DND-41 (cell line): ENCODE measurements around the gene VAV3.

Experiments
- ATAC-seq: fragments of 200-7000 bp; cut with Tn5 transposase; 3 replicates; pipeline ENCODE4 v1.9.1; 2021; ENCODE audit warnings: low read depth; ENCODE audit not compliant: insufficient read depth
- DNase-seq: peaks from one replicate; pipeline ENCODE4 v3.0.0-alpha.2; 2020
- H2AFZ ChIP-seq: 2 replicates; pipeline ENCODE4 v1.6.0; 2012; ENCODE audit warnings: low read depth, low read length
- H3K27ac ChIP-seq: 2 replicates; pipeline ENCODE4 v1.5.1; 2012; ENCODE audit warnings: low read length, inconsistent platforms
- H3K27me3 ChIP-seq: fragments of 200-600 bp; sonication (generic); 2 replicates; pipeline ENCODE4 v1.6.0; 2012; ENCODE audit warnings: low read length, mild to moderate bottlenecking, inconsistent platforms; ENCODE audit not compliant: insufficient read depth, poor library complexity
- H3K36me3 ChIP-seq: 2 replicates; pipeline ENCODE4 v1.5.1; 2012; ENCODE audit warnings: low read length, inconsistent platforms; ENCODE audit not compliant: insufficient read depth
- H3K4me1 ChIP-seq: 2 replicates; pipeline ENCODE4 v1.5.1; 2012; ENCODE audit warnings: mild to moderate bottlenecking, low read length; ENCODE audit not compliant: insufficient read depth
- H3K4me2 ChIP-seq: 2 replicates; pipeline ENCODE4 v1.6.0; 2012; ENCODE audit warnings: mild to moderate bottlenecking, moderate library complexity, low read length, inconsistent platforms; ENCODE audit not compliant: insufficient read depth
- H3K4me3 ChIP-seq, 2 experiments: fragments of 200-600 bp in 1 of 2; shearing (Covaris generic) in 1 of 2; 2 replicates each; pipeline ENCODE4 v1.5.1; 2012 to 2016; ENCODE audit warnings: inconsistent platforms in 2 of 2, low read length in 2 of 2, mild to moderate bottlenecking in 2 of 2, low read depth in 1 of 2, moderate library complexity in 1 of 2
- H3K79me2 ChIP-seq: 2 replicates; pipeline ENCODE4 v1.6.0; 2012; ENCODE audit warnings: low read length, inconsistent platforms; ENCODE audit not compliant: insufficient read depth
- H3K9ac ChIP-seq: 2 replicates; pipeline ENCODE4 v1.6.0; 2012; ENCODE audit warnings: low read depth, mild to moderate bottlenecking, inconsistent platforms, low read length, moderate library complexity
- H3K9me3 ChIP-seq: 2 replicates; pipeline ENCODE4 v1.5.1; 2012; ENCODE audit warnings: low read length, moderate library complexity, mild to moderate bottlenecking, inconsistent platforms; ENCODE audit not compliant: insufficient read depth, severe bottlenecking
- H4K20me1 ChIP-seq: 2 replicates; pipeline ENCODE4 v1.6.0; 2012; ENCODE audit warnings: low read length; ENCODE audit not compliant: insufficient read depth
- CTCF ChIP-seq: IDR thresholded peaks from 2 replicates; pipeline ENCODE4 v1.5.1; 2012; ENCODE audit warnings: borderline replicate concordance, low read length, moderate library complexity, mild to moderate bottlenecking; ENCODE audit not compliant: poor library complexity, severe bottlenecking; ENCODE audit errors: extremely low read depth
- EZH2 ChIP-seq: IDR thresholded peaks from 3 replicates; pipeline ENCODE4 v1.6.1; 2012; ENCODE audit warnings: borderline replicate concordance, low read depth, mild to moderate bottlenecking, moderate library complexity, low read length, inconsistent platforms; ENCODE audit not compliant: severe bottlenecking

VAV3 gene

GRCh38 chr1:107570768-107571167 is 394.2 kb downstream of the VAV3 start:
- Histone ChIP-seq H3K9ac (no peak overlapping the region), H3K27ac (no peak overlapping the region), H3K4me2 (no peak overlapping the region), H3K36me3 (peaks cover 34% of the 10 kb centered on the region), H3K4me1 (no peaks in the 10 kb centered on the region), H3K9me3 (no peaks in the 10 kb centered on the region), H3K27me3 (no peaks in the 10 kb centered on the region), H2AFZ (no peak overlapping the region), H3K4me3 (no peak overlapping the region), H4K20me1 (no peaks in the 10 kb centered on the region), H3K79me2 (no peaks in the 10 kb centered on the region)
- no peak for ATAC-seq
- no peak for DNase-seq
- no peak for TF ChIP-seq CTCF

- H3K9me3 ChIP-seq, result no peaks in the 10 kb centered on the region
- H3K79me2 ChIP-seq, result no peaks in the 10 kb centered on the region
- H4K20me1 ChIP-seq, result no peaks in the 10 kb centered on the region
- no peak overlapping the region for H3K9ac ChIP-seq
- no peak overlapping the region for H3K27ac ChIP-seq
- no peaks in the 10 kb centered on the region for H3K36me3 ChIP-seq
- DNase-seq (no peak), ATAC-seq (no peak)
- H2AFZ ChIP-seq, result no peak overlapping the region
- H3K4me1 ChIP-seq, result no peaks in the 10 kb centered on the region
- no peaks in the 10 kb centered on the region for H3K27me3 ChIP-seq
- no peak overlapping the region for H3K4me3 ChIP-seq
- H3K4me2 ChIP-seq, result no peak overlapping the region
- TF ChIP-seq CTCF (no peak), EZH2 (no peak)
Observed at GRCh38 chr1:107563441-107563840, 401.5 kb downstream of the VAV3 start.

GRCh38 chr1:107559881-107560280 is 405.1 kb downstream of the VAV3 start:
- no peaks in the 10 kb centered on the region for H4K20me1 ChIP-seq
- no peak overlapping the region for H2AFZ ChIP-seq
- H3K4me2 ChIP-seq, result no peak overlapping the region
- no peak overlapping the region for H3K9ac ChIP-seq
- TF ChIP-seq EZH2 (no peak), CTCF (no peak)
- no peak for DNase-seq
- no peaks in the 10 kb centered on the region for H3K36me3 ChIP-seq
- H3K79me2 ChIP-seq, result no peaks in the 10 kb centered on the region
- H3K27ac ChIP-seq, result no peak overlapping the region
- H3K9me3 ChIP-seq, result no peaks in the 10 kb centered on the region
- H3K4me3 ChIP-seq, result no peak overlapping the region
- no peaks in the 10 kb centered on the region for H3K27me3 ChIP-seq
- ATAC-seq, result no peak
- no peaks in the 10 kb centered on the region for H3K4me1 ChIP-seq

GRCh38 chr1:107557095-107557494 is 407.9 kb downstream of the VAV3 start:
- ATAC-seq (no peak), DNase-seq (no peak)
- no peaks in the 10 kb centered on the region for H3K4me1 ChIP-seq
- no peak overlapping the region for H3K9ac ChIP-seq
- H3K4me2 ChIP-seq, result no peak overlapping the region
- H3K4me3 ChIP-seq, result no peak overlapping the region
- H3K9me3 ChIP-seq, result no peaks in the 10 kb centered on the region
- no peaks in the 10 kb centered on the region for H3K79me2 ChIP-seq
- H3K27me3 ChIP-seq, result no peaks in the 10 kb centered on the region
- TF ChIP-seq EZH2 (no peak), CTCF (no peak)
- H4K20me1 ChIP-seq, result no peaks in the 10 kb centered on the region
- no peak overlapping the region for H2AFZ ChIP-seq
- H3K27ac ChIP-seq, result no peak overlapping the region
- no peaks in the 10 kb centered on the region for H3K36me3 ChIP-seq
